HG03378 (cell line): ENCODE measurements around the gene PYROXD2.
"Not testable (repeated sequence)": the region's sequence is repeated elsewhere in the genome, so short reads cannot be mapped to it uniquely, and the experiment has no call there.

Experiments
- ATAC-seq: cut with Tn5 transposase; IDR thresholded peaks from one replicate; pipeline ENCODE4 v1.9.1; 2021; ENCODE audit warnings: mild to moderate bottlenecking, moderate library complexity; ENCODE audit not compliant: unreplicated experiment

The PYROXD2 gene

DNA sequence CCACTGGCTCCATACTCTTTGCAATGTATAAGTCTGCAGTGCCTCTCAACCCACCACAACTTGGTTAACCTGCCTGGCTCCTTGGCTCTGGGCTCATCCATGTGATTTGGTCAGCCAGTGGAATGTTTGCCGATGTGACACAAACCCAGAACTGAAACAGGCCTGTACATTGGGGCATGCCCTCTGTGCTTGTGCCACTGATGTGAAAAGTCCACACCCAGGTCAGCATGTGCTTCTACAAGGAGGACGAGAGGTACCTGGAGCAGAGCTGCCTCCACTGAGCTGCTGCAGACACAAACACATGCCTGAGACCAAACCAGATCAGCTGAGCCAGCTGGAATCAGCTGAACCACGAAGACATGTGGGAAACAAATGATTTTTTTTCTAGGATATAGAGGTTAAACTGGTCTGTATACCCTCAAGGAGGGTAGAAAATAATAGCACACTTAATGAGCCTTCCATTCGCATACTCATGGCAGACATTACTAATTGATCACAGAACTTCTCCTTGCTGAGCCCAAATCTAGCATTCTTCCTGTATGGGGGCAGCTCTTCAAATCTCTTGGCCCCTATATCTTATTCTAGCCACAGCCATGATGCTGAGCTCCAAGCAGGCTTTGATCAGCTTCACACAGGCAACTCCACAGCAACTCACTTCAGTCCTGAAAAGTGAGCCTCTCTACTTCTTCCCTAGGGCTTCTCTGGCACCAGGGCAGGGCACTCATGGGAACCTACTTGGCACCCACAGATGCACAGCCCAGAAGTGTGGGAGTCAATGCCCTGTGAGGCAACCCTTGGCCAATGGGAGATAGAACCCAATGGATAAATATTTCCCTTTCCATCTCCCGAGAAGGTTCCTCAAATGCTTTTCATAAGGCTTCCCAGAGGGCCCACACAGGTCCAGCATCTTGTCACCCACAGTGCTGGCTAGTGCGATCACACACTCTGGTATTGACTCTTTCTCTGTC lies 18.6 kb downstream of the PYROXD2 start:
- ATAC-seq: no peak

DNA sequence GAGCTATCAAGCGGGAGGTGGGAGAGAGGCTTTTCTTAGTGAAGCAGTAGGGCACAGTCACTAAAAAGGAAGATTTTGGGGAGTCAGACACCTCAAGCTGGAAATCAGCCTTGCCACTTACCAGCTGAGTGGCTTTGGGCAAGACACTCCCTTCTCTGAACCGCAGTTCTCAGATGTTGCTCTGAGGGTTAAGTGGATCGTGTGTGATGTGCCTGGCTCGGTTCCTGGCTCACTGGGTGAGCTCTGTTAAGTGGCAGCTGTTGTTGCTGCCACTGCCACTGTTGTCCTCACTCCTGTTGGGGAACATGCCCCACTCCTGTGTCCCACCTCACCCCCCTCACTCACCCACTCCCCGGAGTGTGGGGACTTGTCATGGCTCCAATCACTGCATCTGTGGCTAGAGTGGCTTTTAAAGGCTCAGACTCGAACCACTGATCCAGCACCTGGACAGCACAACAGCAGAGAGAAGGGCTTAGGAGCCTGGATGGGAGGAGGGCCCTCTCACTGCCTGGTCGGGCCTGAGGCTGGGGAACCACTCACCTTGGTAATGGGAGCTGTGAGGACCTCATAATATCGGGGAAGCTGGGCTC lies 20.0 kb downstream of the PYROXD2 start:
- ATAC-seq: no peak

GRCh38 chr10:98391578-98391991 lies 23.4 kb downstream of the PYROXD2 start:
- peak; percentile 41 for ATAC-seq

- peak; percentile 45 for ATAC-seq
Measured at GRCh38 chr10:98391065-98391464, 23.9 kb downstream of the PYROXD2 start.

- ATAC-seq: no peak
Measured at GRCh38 chr10:98390406-98390805, 24.6 kb downstream of the PYROXD2 start.

DNA sequence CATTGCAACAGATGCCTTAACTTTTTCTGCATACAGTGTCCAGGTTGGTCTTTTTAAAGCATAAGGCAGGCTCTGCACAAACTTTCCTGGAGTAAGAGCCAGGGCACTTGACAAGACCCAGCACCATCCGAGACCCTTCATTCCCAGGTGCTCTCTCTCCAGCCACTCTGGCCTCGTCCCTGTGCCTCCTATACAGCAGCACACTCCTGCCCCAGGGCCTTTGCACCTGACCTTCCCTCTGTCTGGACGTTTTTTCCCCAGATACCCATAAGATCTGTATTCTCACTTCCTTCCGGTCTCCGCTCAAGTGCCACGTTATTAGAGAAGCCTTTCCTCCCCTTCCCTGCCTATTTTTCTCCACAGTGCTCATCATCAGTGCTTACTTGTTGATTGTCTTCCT lies 25.6 kb downstream of the PYROXD2 start:
- ATAC-seq: no peak

GRCh38 chr10:98388101-98388655 lies 26.8 kb downstream of the PYROXD2 start:
- no peak for ATAC-seq

DNA sequence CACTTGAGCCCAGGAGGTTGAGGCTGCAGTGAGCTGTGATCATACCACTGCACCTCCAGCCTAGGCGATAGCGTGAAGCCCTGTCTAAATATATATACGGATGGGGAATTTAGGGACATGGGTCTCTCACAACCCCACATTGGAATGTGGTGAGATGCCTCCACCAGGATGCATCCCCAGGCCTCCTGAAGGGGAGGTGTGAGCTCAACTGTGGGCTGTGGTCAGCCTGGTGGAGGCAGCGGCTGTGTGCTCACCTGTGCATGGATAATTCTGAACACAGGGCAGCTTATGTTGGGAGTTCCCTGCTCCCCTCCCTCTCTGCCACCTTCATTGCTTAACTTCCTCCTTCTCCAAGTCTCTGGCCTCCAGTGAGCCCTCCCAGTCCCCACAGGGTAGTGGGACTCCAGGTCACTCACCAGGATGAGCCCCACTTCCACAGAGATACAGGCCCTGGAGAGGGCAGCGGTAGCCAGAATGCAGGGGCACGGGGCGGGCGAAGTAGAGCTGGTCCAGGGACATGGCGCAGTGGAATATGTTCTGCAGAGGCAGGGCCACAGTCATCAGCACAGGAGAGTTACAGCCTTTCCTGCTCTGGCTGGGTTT lies 30.4 kb downstream of the PYROXD2 start:
- ATAC-seq: no peak

DNA sequence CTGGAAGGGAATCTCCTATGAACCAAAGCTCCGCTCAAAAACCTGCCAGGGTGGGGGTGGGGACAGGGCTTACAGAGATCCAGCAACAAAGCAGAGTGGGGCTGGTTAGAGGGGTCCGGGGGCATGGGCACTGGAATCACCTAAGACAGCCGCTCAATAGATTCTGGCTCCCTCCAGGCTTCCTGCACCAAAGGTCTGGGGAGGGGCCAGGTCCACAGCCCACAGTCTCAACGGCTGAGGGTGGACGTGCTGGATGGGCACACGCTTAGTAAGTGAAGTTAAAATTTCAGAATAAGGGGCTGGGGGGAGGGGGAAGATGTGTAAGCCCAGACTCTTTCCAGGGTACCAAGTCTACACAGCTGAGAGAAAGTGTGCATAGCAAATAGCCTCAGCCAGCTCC lies 31.1 kb downstream of the PYROXD2 start:
- no peak for ATAC-seq

DNA sequence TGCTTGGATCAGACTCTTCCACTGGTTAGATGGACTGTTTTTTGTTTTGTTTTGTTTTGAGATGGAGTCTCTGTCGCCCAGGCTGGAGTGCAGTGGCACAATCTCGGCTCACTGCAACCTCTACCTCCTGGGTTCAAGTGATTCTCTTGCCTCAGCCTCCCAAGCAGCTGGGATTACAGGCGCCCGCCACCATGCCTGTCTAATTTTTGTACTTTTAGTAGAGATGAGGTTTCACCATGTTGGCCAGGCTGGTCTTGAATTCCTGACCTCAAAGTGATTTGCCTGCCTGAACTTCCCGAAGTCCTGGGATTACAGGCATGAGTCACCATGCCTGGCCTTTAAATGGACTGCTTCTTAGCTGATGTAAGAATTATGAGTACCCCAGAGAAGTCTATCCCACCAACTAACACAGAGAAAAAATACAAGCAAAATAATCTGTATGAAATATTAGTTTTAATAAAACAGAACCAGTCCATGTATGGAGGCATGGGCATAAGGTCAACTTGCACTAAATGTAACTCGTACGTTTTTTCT lies 31.8 kb downstream of the PYROXD2 start:
- not testable (repeated sequence) for ATAC-seq

DNA sequence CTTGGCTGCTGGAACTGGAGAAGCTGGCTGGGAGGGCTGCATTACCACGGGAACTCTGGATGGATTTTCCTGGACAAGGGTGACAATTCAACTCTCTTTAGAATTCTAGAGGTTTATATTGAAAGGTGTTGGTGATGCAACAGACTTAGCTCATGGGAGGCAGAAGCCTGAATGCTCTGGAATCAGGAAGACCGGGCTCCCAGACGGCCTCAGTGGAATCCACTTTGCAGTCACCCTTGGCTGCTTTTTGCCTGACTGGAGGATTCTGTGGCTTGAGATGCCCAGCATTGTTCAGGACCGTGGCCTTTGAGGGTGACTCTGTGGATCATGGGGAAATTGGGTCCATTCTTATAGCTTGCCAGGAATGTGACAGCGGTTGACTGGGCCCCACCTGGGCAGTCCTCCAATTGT lies 32.3 kb downstream of the PYROXD2 start:
- no peak for ATAC-seq

DNA sequence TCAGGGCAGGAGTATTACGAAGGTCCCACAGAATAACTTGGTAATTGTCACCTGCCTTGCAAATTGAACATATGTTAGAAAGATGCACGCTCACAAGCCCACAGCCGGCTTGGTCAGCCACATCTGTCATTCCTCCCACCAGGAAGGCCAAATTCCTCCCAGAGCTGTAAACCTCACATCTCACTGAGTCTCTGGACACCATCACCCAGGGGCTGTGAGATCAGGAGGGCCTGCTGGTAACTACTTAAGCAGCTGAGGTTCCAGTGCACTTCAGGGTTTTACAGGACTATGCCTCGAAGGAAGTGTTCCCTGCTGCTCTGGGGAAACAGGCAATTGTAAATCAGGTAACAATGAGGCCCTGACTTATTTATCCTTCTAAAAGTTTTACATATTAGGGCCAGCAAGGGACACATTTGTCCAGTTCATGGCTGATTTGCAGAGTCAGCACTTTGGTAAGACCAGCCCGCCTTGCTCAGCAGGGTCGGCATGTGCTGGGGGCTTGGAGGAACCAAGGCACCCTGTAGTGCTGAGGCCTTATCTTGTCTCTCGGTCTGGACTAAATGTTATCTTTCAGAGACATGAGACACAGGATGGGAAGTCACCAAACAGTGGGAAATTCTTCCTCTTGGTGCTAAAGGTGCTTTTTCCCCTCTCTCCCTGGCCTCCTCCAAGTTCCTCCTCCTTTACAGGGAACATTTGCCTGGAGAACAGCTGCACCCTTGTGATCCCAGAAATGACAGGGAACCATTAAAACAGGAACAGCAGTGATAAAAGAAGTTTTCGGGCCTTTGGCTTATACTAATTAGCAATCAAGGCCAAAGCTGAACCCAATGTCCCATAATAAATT lies 34.3 kb downstream of the PYROXD2 start:
- no peak for ATAC-seq

- no peak for ATAC-seq
Measured at GRCh38 chr10:98378722-98379121, 36.3 kb downstream of the PYROXD2 start.

- ATAC-seq: no peak
Measured at GRCh38 chr10:98377536-98377935, 37.4 kb downstream of the PYROXD2 start.

- ATAC-seq: no peak
Measured at GRCh38 chr10:98377001-98377400, 38.0 kb downstream of the PYROXD2 start.

GRCh38 chr10:98376485-98376884 lies 38.5 kb downstream of the PYROXD2 start:
- ATAC-seq: no peak

GRCh38 chr10:98374217-98374985 lies 40.6 kb downstream of the PYROXD2 start:
- no peak for ATAC-seq

DNA sequence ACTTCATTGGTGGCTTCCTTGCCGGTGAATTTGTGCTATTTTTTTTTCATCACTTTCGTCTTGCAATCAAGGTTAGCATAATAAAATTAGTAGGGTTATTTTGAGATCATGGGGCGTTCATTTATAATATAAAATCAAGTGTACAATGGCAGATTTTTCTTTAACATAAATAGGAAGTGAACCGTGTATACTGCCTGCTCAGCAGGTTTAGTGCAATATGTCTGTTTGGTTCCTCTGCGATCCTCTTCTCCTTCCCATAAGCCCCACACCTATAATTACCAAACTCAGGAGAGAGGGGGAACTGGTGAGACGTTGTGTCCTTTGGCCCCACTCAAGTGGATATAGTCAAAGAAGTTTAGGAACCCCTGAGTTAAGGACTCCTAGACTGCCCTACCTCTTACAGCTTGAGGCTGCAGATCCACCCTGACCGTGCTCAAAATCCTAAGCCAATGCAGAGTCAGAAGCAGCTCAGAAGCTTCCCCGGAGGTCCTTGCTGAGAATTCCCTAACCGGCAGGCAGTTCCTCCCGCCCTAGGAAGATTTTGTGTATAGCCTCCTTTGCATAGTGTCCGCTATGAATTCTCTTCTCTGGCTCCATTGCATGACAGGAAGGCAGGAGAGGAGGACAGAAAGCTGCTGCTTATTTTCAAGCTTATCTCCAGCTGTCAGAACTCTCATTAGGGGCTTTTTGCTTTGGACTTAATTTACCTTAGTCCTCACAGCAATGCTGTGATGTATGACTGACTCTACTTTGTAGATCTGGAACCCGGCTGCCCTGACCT lies 41.5 kb downstream of the PYROXD2 start:
- ATAC-seq: no peak
